Ovary (tissue), 9 donors: Measurements from ENCODE around the gene SMPX. TPM values are rescaled to one million over a fixed set of nuclear protein-coding genes. Genes with fewer than 3 reads are reported as not detected.

Experiments
- DNase-seq, 5 donors: peaks; one replicate each; pipeline ENCODE4 v3.0.0-alpha.2; 2019 to 2020
- H3K27ac ChIP-seq, 2 donors: fragments of 200-600 bp; one replicate each; pipeline versions ENCODE4 v1.5.1 to v1.8.0; 2019 to 2022
- H3K27me3 ChIP-seq: fragments of 200-600 bp; one replicate; pipeline ENCODE4 v1.8.0; 2022
- H3K36me3 ChIP-seq: fragments of 200-600 bp; sonication (generic); one replicate; pipeline ENCODE4 v1.5.1; 2019
- H3K4me1 ChIP-seq: one replicate; pipeline ENCODE4 v1.8.1; 2013; ENCODE audit warnings: mild to moderate bottlenecking, moderate library complexity; ENCODE audit not compliant: insufficient read depth
- H3K4me3 ChIP-seq: fragments of 200-600 bp; sonication (generic); one replicate; pipeline ENCODE4 v1.5.1; 2017
- H3K9me3 ChIP-seq, 2 donors: fragments of 200-600 bp in 1 of 2; sonication (generic) in 1 of 2; one replicate each; pipeline versions ENCODE4 v1.5.1 to v1.8.1; 2013 to 2019; ENCODE audit warnings: mild to moderate bottlenecking in 1 of 2, moderate library complexity in 1 of 2
- EP300 ChIP-seq: sonication (generic); formaldehyde crosslinking; IDR thresholded peaks from one replicate; pipeline ENCODE4 v1.6.1; 2017; ENCODE audit warnings: antibody characterized with exemption
- POLR2A ChIP-seq: fragments of 450-650 bp; IDR thresholded peaks from one replicate; pipeline ENCODE4 v1.6.1; 2017; ENCODE audit warnings: antibody characterized with exemption, mild to moderate bottlenecking, moderate library complexity
- WGBS, 3 donors: extraction: QIAGEN DNeasy Blood & Tissue Kit in 1 of 3; methylation state at CpG; one replicate each; pipeline versions ENCODE4 v1.1.5 to v1.1.7; 2013 to 2017; 5-methylcytosine and 5-hydroxymethylcytosine counted together
- intact Hi-C, 4 donors: fragments of 100-400 bp; cut with DNase I; formaldehyde crosslinking; loops; one replicate each; pipeline versions ENCODE4 v1.11.0 to v1.15.1; 2022 to 2023
- polyA plus RNA-seq, 2 donors: library from polyadenylated mRNA; stranded (reverse); fragments of 200-250 nt in 1 of 2; fragments of 350-450 nt in 1 of 2; fragmentation: Illumina TruSeq in 1 of 2; extraction: RNeasy Lipid Tissue Mini Kit (QIAGEN cat#74804) in 1 of 2; gene quantifications; one replicate each; pipeline ENCODE4 v1.2.3, GENCODE V29; 2013 to 2014
- total RNA-seq, 7 donors: library from RNA; depleted of rRNA in 2 of 7; stranded (reverse); fragments of >200 nt in 2 of 7; fragmentation: NEBNext Ultra II Directional in 3 of 7; extraction: Animal tissue kit (Norgen Biotek cat#: 25700) in 3 of 7; gene quantifications; one replicate each; pipeline versions ENCODE4 v1.1.0 to v1.2.4, GENCODE V29; 2016 to 2023
- donor health status: DM: no; HTN: no; CAD: no; lungs with moderate emphysema.
- donor health status: DM: no; HTN: no; CAD: no.
- donor health status: Bipolar disorder and iron deficiency.
- donor health status: DM: yes; HTN: yes; CAD: no.
- donor health status: DM: no; HTN: no; CAD: no.
- donor health status: DM: yes; HTN: yes; CAD: no.

SMPX gene
- total and polyA plus RNA-seq, 9 donors = 0.43 to 1.4 (median 0.64) TPM; not detected in 1

DNA sequence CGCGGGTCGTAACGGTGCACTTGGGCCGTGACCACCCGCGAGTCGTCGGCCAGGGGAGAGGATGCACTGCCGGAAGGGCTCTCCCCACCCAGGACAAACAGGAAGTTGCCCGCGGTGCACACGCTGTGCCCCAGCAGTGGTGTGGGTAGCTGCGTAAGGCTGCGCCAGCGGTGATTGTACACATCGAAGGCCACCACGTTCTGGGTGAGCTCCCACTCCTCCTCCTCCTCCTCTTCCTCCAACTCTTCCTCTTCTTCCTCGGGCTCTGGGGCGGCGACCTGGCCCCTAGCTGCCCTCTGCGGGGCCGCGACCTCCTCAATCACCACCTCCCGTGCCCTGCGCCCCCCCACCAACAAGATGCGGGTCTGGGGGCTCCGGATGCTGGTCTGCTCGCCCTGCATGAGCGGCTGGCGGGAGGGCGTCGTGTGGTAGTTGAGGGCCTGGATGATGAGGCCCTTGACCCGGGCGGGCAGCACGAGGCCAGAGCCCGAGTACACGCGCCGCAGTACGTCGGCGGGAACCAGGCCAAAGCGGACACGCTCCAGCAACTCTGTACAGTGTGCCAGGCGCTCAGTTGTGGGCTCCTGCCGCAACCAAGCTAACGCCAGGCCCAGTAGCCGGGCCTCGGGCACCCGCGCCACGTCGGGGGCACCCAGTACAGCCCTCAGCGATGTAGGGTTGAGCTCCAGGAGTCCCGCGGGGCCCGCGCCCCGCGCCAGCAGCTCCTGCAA is 101.2 kb downstream of the SMPX start:
- intact Hi-C loops = no loop called here
- peak in 1 of 5 donors; percentile 14 for DNase-seq
- Histone ChIP-seq H3K9me3 (no peaks in the 10 kb centered on the region), H3K4me3 (no peak overlapping the region), H3K27me3 (no peaks in the 10 kb centered on the region), H3K36me3 (no peaks in the 10 kb centered on the region), H3K4me1 (peaks cover 3% of the 10 kb centered on the region), H3K27ac (no peak overlapping the region)
- TF ChIP-seq EP300 (no peak), POLR2A (no peak)
- 71 to 76% (median 71%) methylated on average over 52 to 61 of the region's 61 CpGs for WGBS, 3 donors

Other genes with a start within 250 kb of the SMPX start
- not detected for gene KLHL34, start 99.8 kb downstream of the SMPX start, total RNA-seq
- gene KLHL34, start 99.8 kb downstream of the SMPX start, polyA plus RNA-seq = under 1 TPM in 1 of 2 donors, not detected in 1; 0.02 TPM
- gene MBTPS2, start 81.5 kb upstream of the SMPX start, total RNA-seq = 10 to 100 TPM in 6 of 7 donors, 1 to 10 TPM in 1; 9.7 to 18.7 (median 15.6) TPM
- 10 to 100 TPM in 1 of 2 donors, 1 to 10 TPM in 1; 8.3 to 12.6 TPM for gene MBTPS2, start 81.5 kb upstream of the SMPX start, polyA plus RNA-seq
- gene YY2, start 97.9 kb upstream of the SMPX start, total RNA-seq = 1 to 10 TPM; 1.2 to 3.1 (median 2.4) TPM
- 1 to 10 TPM; 1.1 to 2.0 TPM for gene YY2, start 97.9 kb upstream of the SMPX start, polyA plus RNA-seq
- gene SMS, start 182.6 kb upstream of the SMPX start, total RNA-seq = 100 to 1,000 TPM in 2 of 7 donors, 10 to 100 TPM in 5; 52.8 to 123 (median 76.4) TPM
- 100 to 1,000 TPM; 147 to 204 TPM for gene SMS, start 182.6 kb upstream of the SMPX start, polyA plus RNA-seq